ENCODE results near the gene C15orf40. TPM values are rescaled to one million over a fixed set of nuclear protein-coding genes. Genes with fewer than 3 reads are reported as not detected.
"Not testable (repeated sequence)": the region's sequence is repeated elsewhere in the genome, so short reads cannot be mapped to it uniquely, and the experiment has no call there.

C15orf40 gene
- total and polyA plus RNA-seq, 3 donors from 2014 or later, result 22.8 to 55.2 (median 24.7) TPM

- Histone ChIP-seq H3K27me3 (no peaks in the 10 kb centered on the region), H3K9me3 (no peaks in the 10 kb centered on the region), H3K27ac (no peak overlapping the region), H3K36me3 (ENCODE audit: low read depth, missing control alignments) (no peaks in the 10 kb centered on the region), H3K4me1 (no peaks in the 10 kb centered on the region), H3K4me3 (no peak overlapping the region)
- no peak for TF ChIP-seq POLR2A (IDR thresholded peaks at IDR 0.05)
- no peak for TF ChIP-seq CTCF (IDR thresholded peaks at IDR 0.05)
- 76 to 77% methylated on average over 3 of the region's 3 CpGs for WGBS, 2 donors
- DNase-seq, result no peak
- intact Hi-C loops (cut with DNase I; ENCODE audit: low total_unique reads), result no loop called here
These were observed 35.2 kb upstream of the C15orf40 start for GRCh38 chr15:83046558-83047127.

GRCh38 chr15:83044156-83044555 lies 32.7 kb upstream of the C15orf40 start:
- TF ChIP-seq POLR2A (IDR thresholded peaks at IDR 0.05) (no peak), CTCF (IDR thresholded peaks at IDR 0.05) (no peak)
- no peaks in the 10 kb centered on the region for H3K9me3 ChIP-seq
- intact Hi-C loops (cut with DNase I; ENCODE audit: low total_unique reads), result no loop called here
- DNase-seq, result no peak
- H3K4me1 ChIP-seq, result no peaks in the 10 kb centered on the region
- 88 to 96% methylated on average over 12 of the region's 12 CpGs for WGBS, 2 donors
- H3K27me3 ChIP-seq, result no peaks in the 10 kb centered on the region
- H3K27ac ChIP-seq, result no peak overlapping the region
- no peaks in the 10 kb centered on the region for H3K36me3 ChIP-seq (ENCODE audit: low read depth, missing control alignments)
- no peak overlapping the region for H3K4me3 ChIP-seq

GRCh38 chr15:83039206-83039605 lies 27.8 kb upstream of the C15orf40 start:
- Histone ChIP-seq H3K4me1 (no peaks in the 10 kb centered on the region), H3K27me3 (no peaks in the 10 kb centered on the region), H3K9me3 (no peaks in the 10 kb centered on the region), H3K27ac (no peak overlapping the region), H3K4me3 (no peak overlapping the region), H3K36me3 (ENCODE audit: low read depth, missing control alignments) (no peaks in the 10 kb centered on the region)
- DNase-seq, result no peak
- intact Hi-C loops (cut with DNase I; ENCODE audit: low total_unique reads), result no loop called here
- 28 to 50% methylated on average over 1 of the region's 1 CpG for WGBS, 2 donors
- no peak for TF ChIP-seq POLR2A (IDR thresholded peaks at IDR 0.05)
- no peak for TF ChIP-seq CTCF (IDR thresholded peaks at IDR 0.05)

- no peak for DNase-seq
- TF ChIP-seq POLR2A (IDR thresholded peaks at IDR 0.05) (no peak), CTCF (IDR thresholded peaks at IDR 0.05) (no peak)
- WGBS, 2 donors, result 88 to 92% methylated on average over 6 of the region's 6 CpGs
- H3K4me1 ChIP-seq, result no peaks in the 10 kb centered on the region
- no peaks in the 10 kb centered on the region for H3K27me3 ChIP-seq
- no peak overlapping the region for H3K4me3 ChIP-seq
- H3K27ac ChIP-seq, result no peak overlapping the region
- H3K9me3 ChIP-seq, result no peaks in the 10 kb centered on the region
- intact Hi-C loops (cut with DNase I; ENCODE audit: low total_unique reads), result no loop called here
- H3K36me3 ChIP-seq (ENCODE audit: low read depth, missing control alignments), result no peaks in the 10 kb centered on the region
These were observed 24.8 kb upstream of the C15orf40 start for GRCh38 chr15:83036253-83036652.

- H3K9me3 ChIP-seq; H3K27ac ChIP-seq; H3K27me3 ChIP-seq; DNase-seq; H3K36me3 ChIP-seq (ENCODE audit: low read depth, missing control alignments); H3K4me3 ChIP-seq; H3K4me1 ChIP-seq; intact Hi-C loops (cut with DNase I; ENCODE audit: low total_unique reads): not testable (repeated sequence)
- WGBS, 2 donors, result 96 to 99% methylated on average over 6 of the region's 6 CpGs
These were observed 19.8 kb upstream of the C15orf40 start for GRCh38 chr15:83031234-83031633.

Measured in testis (tissue), 3 donors.